Measurements from ENCODE around the gene CCDC171. TPM values are rescaled to one million over a fixed set of nuclear protein-coding genes. Genes with fewer than 3 reads are reported as not detected.

The CCDC171 gene
- polyA plus RNA-seq, 1 donor from 2014 or later, result 9.1 TPM

DNA sequence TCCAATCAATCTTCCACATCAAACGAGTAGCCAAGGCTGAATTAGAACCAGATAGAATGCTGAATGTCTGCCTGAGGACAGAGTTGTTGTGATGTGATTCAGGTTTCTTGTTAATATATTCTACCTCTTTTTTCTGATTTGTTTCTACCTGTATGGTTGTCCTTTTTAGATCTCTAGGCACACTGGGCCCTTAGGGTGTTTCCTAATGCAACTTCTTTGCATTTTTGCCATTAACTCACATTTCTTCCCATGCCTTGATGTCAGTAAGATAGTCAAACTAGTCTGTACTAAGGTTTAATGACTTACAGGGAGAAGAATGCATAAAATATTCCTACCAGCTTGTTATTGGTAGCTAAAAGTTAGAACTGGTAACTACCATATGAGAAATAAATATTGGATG, 413.6 kb downstream of the CCDC171 start:
- H3K27ac ChIP-seq (ENCODE audit: low read length), result no peak overlapping the region
- no peaks in the 10 kb centered on the region for H3K79me2 ChIP-seq (replicated peaks; ENCODE audit: insufficient read depth, low read length)
- no peaks in the 10 kb centered on the region for H3K27me3 ChIP-seq (ENCODE audit: insufficient read depth, low read depth, low read length)
- H3K4me2 ChIP-seq (ENCODE audit: low read length), result no peak overlapping the region
- H3K9me3 ChIP-seq (ENCODE audit: low read length), result no peaks in the 10 kb centered on the region
- no peak overlapping the region for H3K9ac ChIP-seq (ENCODE audit: low read length)
- no peak overlapping the region for H2AFZ ChIP-seq (ENCODE audit: low read depth, low read length)
- no peak overlapping the region for H3K4me3 ChIP-seq (ENCODE audit: low read length)
- no peaks in the 10 kb centered on the region for H3K9me2 ChIP-seq (ENCODE audit: insufficient read depth, low read length)
- no peaks in the 10 kb centered on the region for H3K36me3 ChIP-seq (ENCODE audit: insufficient read depth, low read length)
- no peak for TF ChIP-seq SMC3 (conservative IDR thresholded peaks at IDR 0.05; ENCODE audit: poor library complexity)
- no peak for TF ChIP-seq EP300 (conservative IDR thresholded peaks at IDR 0.05; ENCODE audit: poor library complexity, severe bottlenecking)
- TF ChIP-seq, protein P1, sequence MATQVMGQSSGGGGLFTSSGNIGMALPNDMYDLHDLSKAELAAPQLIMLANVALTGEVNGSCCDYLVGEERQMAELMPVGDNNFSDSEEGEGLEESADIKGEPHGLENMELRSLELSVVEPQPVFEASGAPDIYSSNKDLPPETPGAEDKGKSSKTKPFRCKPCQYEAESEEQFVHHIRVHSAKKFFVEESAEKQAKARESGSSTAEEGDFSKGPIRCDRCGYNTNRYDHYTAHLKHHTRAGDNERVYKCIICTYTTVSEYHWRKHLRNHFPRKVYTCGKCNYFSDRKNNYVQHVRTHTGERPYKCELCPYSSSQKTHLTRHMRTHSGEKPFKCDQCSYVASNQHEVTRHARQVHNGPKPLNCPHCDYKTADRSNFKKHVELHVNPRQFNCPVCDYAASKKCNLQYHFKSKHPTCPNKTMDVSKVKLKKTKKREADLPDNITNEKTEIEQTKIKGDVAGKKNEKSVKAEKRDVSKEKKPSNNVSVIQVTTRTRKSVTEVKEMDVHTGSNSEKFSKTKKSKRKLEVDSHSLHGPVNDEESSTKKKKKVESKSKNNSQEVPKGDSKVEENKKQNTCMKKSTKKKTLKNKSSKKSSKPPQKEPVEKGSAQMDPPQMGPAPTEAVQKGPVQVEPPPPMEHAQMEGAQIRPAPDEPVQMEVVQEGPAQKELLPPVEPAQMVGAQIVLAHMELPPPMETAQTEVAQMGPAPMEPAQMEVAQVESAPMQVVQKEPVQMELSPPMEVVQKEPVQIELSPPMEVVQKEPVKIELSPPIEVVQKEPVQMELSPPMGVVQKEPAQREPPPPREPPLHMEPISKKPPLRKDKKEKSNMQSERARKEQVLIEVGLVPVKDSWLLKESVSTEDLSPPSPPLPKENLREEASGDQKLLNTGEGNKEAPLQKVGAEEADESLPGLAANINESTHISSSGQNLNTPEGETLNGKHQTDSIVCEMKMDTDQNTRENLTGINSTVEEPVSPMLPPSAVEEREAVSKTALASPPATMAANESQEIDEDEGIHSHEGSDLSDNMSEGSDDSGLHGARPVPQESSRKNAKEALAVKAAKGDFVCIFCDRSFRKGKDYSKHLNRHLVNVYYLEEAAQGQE (IDR thresholded peaks at IDR 0.05; ENCODE audit: borderline replicate concordance), result no peak
- no peak for TF ChIP-seq CTCF (IDR thresholded peaks at IDR 0.05; ENCODE audit: poor library complexity, severe bottlenecking)
- TF ChIP-seq TAF1 (IDR thresholded peaks at IDR 0.05; ENCODE audit: low read depth), result no peak
- TF ChIP-seq EZH2 (IDR thresholded peaks at IDR 0.05; ENCODE audit: borderline replicate concordance, insufficient read depth, low read length, poor library complexity, severe bottlenecking), result no peak
- no peak for TF ChIP-seq POLR2AphosphoS5 (IDR thresholded peaks at IDR 0.05)
- no peak for TF ChIP-seq MXI1 (conservative IDR thresholded peaks at IDR 0.05; ENCODE audit: poor library complexity, severe bottlenecking)
- no peak for TF ChIP-seq RAD21 (conservative IDR thresholded peaks at IDR 0.05)
- no peaks in the 10 kb centered on the region for H4K20me1 ChIP-seq (ENCODE audit: insufficient read depth)
- H3F3A ChIP-seq (ENCODE audit: insufficient read depth, low read length, poor library complexity, severe bottlenecking), result no peaks in the 10 kb centered on the region

DNA sequence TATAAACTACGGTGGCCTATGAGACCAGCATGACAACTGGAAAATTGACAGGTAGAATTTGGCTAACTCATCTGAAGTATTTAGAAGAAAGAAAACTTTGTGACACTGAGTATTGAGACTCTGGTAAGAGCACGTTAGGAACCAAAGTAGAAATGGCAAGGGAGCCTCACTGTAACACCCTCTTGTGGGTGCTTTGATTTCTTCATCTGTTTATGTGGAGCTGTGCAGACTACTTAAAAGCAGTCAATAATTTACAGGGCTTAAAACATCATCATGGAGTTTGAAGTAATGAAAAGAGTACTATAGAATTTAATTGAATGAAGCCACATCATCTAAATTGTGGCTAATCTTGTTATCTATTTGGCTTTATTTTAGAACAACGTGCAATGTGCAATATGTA, 414.2 kb downstream of the CCDC171 start:
- no peaks in the 10 kb centered on the region for H3K79me2 ChIP-seq (replicated peaks; ENCODE audit: insufficient read depth, low read length)
- H3K4me2 ChIP-seq (ENCODE audit: low read length), result no peak overlapping the region
- no peaks in the 10 kb centered on the region for H3K9me3 ChIP-seq (ENCODE audit: low read length)
- no peak overlapping the region for H3K9ac ChIP-seq (ENCODE audit: low read length)
- H3K27ac ChIP-seq (ENCODE audit: low read length), result no peak overlapping the region
- H3K36me3 ChIP-seq (ENCODE audit: insufficient read depth, low read length), result no peaks in the 10 kb centered on the region
- H4K20me1 ChIP-seq (ENCODE audit: insufficient read depth), result no peaks in the 10 kb centered on the region
- no peak overlapping the region for H2AFZ ChIP-seq (ENCODE audit: low read depth, low read length)
- no peaks in the 10 kb centered on the region for H3K9me2 ChIP-seq (ENCODE audit: insufficient read depth, low read length)
- H3F3A ChIP-seq (ENCODE audit: insufficient read depth, low read length, poor library complexity, severe bottlenecking), result no peaks in the 10 kb centered on the region
- TF ChIP-seq CTCF (IDR thresholded peaks at IDR 0.05; ENCODE audit: poor library complexity, severe bottlenecking) (no peak), TAF1 (IDR thresholded peaks at IDR 0.05; ENCODE audit: low read depth) (no peak), SMC3 (conservative IDR thresholded peaks at IDR 0.05; ENCODE audit: poor library complexity) (no peak), EP300 (conservative IDR thresholded peaks at IDR 0.05; ENCODE audit: poor library complexity, severe bottlenecking) (no peak), MXI1 (conservative IDR thresholded peaks at IDR 0.05; ENCODE audit: poor library complexity, severe bottlenecking) (no peak), POLR2AphosphoS5 (IDR thresholded peaks at IDR 0.05) (no peak), RAD21 (conservative IDR thresholded peaks at IDR 0.05) (no peak), EZH2 (IDR thresholded peaks at IDR 0.05; ENCODE audit: borderline replicate concordance, insufficient read depth, low read length, poor library complexity, severe bottlenecking) (no peak)
- TF ChIP-seq, protein P1 (IDR thresholded peaks at IDR 0.05; ENCODE audit: borderline replicate concordance), result no peak
- no peak overlapping the region for H3K4me3 ChIP-seq (ENCODE audit: low read length)
- H3K27me3 ChIP-seq (ENCODE audit: insufficient read depth, low read depth, low read length), result no peaks in the 10 kb centered on the region
